ENCODE data around the gene EML3. TPM values are rescaled to one million over a fixed set of nuclear protein-coding genes. Genes with fewer than 3 reads are reported as not detected.
"Not testable (repeated sequence)": the region's sequence is repeated elsewhere in the genome, so short reads cannot be mapped to it uniquely, and the experiment has no call there.

The EML3 gene
- total RNA-seq, 5 donors from 2014 or later (not counting 1 experiment from before 2014, with no cell fraction given) = 160 to 372 (median 328) TPM

DNA sequence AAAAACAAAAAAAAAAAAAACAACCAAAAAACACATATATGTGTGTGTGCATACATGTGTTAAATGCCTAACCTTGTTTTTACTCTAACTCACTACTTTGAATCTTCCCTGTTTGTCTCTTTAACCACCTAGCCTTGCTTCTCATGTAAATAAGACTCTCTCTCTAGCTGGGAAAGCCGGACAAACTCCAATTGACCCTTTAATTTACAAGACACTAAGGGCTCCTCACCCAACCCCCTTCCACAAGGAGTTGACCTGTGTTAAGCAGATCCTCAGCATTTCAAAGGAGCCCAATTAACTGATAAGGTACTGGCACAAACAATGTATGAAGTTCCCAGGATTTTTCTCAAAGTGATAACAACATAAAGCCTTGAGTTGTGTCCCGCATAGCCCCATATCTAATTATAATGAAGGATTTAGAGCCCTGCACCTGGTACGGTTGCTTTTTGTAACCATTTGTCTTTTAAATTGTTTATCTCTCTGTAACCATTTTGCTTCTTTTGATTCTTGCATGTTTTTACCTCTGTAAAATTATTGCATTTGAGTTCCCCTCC, 50.8 kb downstream of the EML3 start:
- DNase-seq; H3K9me3 ChIP-seq; H3K27ac ChIP-seq (ENCODE audit: low read length); H3K4me3 Mint-ChIP-seq; ATAC-seq (replicated peaks in 1 of 4); H3K4me3 ChIP-seq (ENCODE audit: control insufficient read depth in 1 of 2, extremely low read depth in 1 of 2, low read length in 1 of 2); H3K27me3 Mint-ChIP-seq; H3K9me3 Mint-ChIP-seq; H3K27me3 ChIP-seq (replicated peaks in 1 of 2; ENCODE audit: control insufficient read depth in 2 of 2, extremely low read depth in 1 of 2, insufficient read depth in 2 of 2, low read length in 1 of 2): not testable (repeated sequence)
- Mint-ChIP-seq H3K4me1 (peaks cover 44 to 57% (median 51%) of the 10 kb centered on the region in 3 donors), H3K27ac (peak overlapping the region; percentile 18 to 59), H3K36me3 (peaks cover 32% of the 10 kb centered on the region)
- CTCF ChIA-PET = interaction anchor here (0.7 to 5.2 kb wide), 4 partner anchors 8 to 137 kb away, joined by 4 to 63 read pairs (median 12); no protein-coding TSS in a partner anchor
- Histone ChIP-seq H3K36me3 (ENCODE audit: control insufficient read depth in 2 of 2, extremely low read depth in 1 of 2, insufficient read depth in 1 of 2, low read length in 1 of 2) (peaks cover 19 to 66% of the 10 kb centered on the region in 2 donors), H3K4me1 (ENCODE audit: control insufficient read depth in 1 of 2, extremely low read depth in 1 of 2, insufficient read depth in 2 of 2, low read length in 2 of 2) (peaks cover 9 to 43% of the 10 kb centered on the region in 2 experiments)
- WGBS (ENCODE audit: insufficient coverage) = no CpG with 5 or more reads among the region's 3 CpGs
- POLR2A ChIA-PET = interaction anchor here (0.6 kb wide), 2 partner anchors 11 to 107 kb away, joined by 3 read pairs; no protein-coding TSS in a partner anchor

DNA sequence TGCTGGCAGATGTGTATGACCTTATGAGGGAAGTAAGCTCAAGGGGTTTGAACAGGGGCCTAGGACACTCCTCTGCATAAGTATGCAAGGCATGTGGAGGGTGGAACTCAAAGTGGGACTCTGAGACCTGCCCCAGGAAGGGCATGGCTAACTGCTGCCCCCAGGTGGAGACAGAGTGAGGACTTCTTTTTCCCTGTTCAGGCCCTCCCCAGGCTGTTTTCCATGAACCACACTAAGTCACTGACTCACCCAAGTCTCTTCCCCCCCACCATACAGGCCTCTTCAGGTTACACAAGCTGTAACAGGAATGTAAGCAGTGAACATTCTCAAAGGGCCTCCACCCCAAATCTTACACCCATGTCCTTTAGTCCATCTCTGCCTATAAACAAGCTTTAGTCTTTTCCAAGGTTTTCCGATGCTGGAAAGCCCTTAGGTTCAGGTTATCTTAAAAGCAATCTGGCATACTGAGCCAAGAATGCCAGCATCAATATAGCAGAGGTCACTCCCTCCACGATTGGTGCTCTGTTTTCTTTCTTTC, 51.9 kb downstream of the EML3 start:
- WGBS (ENCODE audit: insufficient coverage) = 60% methylated on average over 1 of the region's 2 CpGs
- H3K27ac Mint-ChIP-seq = peak overlapping the region; percentile 86 to 99
- H3K27me3 ChIP-seq (replicated peaks in 1 of 2; ENCODE audit: control insufficient read depth in 2 of 2, extremely low read depth in 1 of 2, insufficient read depth in 2 of 2, low read length in 1 of 2) = no peaks in the 10 kb centered on the region
- ChIA-PET CTCF (interaction anchor here (0.5 to 5.2 kb wide), 23 partner anchors 9 to 194 kb away, joined by 3 to 63 read pairs (median 4); partner anchors contain the start of genes EEF1G (in 2 of the 2), AHNAK (in 1 of the 2) and ZBTB3 (in 1 of the 2)), POLR2A (interaction anchor here (1.2 to 6.5 kb wide), 2 partner anchors 9 to 16 kb away, joined by 4 to 98 read pairs; partner anchors contain the start of gene AHNAK (in 1 of the 2))
- H3K4me3 ChIP-seq (ENCODE audit: control insufficient read depth in 1 of 2, extremely low read depth in 1 of 2, low read length in 1 of 2) = no peak overlapping the region
- no peaks in the 10 kb centered on the region for H3K9me3 Mint-ChIP-seq
- no peak overlapping the region for H3K4me3 Mint-ChIP-seq
- H3K36me3 ChIP-seq (ENCODE audit: control insufficient read depth in 2 of 2, extremely low read depth in 1 of 2, insufficient read depth in 1 of 2, low read length in 1 of 2) = peaks cover 14 to 55% of the 10 kb centered on the region in 2 donors
- peak in 3 of 4 experiments; percentile 14 to 26 (median 25) for ATAC-seq (replicated peaks in 1 of 4)
- H3K4me1 Mint-ChIP-seq = peaks cover 54 to 61% (median 55%) of the 10 kb centered on the region in 3 donors
- H3K36me3 Mint-ChIP-seq = peaks cover 24% of the 10 kb centered on the region
- H3K4me1 ChIP-seq (ENCODE audit: control insufficient read depth in 1 of 2, extremely low read depth in 1 of 2, insufficient read depth in 2 of 2, low read length in 2 of 2) = peaks cover 16 to 54% of the 10 kb centered on the region in 2 experiments
- DNase-seq = peak; percentile 39 to 88 (median 71)
- H3K27me3 Mint-ChIP-seq = no peaks in the 10 kb centered on the region
- H3K9me3 ChIP-seq = no peaks in the 10 kb centered on the region
- H3K27ac ChIP-seq (ENCODE audit: low read length) = no peak overlapping the region

DNA sequence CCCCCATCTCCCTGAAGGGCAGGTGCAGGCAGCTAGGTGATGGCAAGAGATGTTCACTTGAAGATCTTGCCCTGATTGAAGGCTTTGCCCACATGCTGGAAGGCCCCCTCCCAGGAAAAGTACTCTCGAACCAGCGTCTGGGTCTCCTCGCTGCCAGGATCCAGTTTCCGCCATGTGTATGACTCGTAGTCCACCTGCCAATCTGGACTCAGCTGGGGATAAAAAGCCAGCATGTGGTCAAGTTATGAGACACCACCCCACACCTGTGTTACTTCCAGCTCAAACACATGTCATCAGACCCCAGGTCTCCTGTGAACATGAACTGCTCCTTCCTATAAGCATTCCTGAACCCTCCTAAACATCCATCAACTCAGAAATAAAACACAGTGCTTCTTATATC, 52.9 kb downstream of the EML3 start:
- peak overlapping the region in 2 of 3 donors; percentile 21 to 42 for H3K4me3 Mint-ChIP-seq
- ATAC-seq (replicated peaks in 1 of 4) = not testable (repeated sequence)

DNA sequence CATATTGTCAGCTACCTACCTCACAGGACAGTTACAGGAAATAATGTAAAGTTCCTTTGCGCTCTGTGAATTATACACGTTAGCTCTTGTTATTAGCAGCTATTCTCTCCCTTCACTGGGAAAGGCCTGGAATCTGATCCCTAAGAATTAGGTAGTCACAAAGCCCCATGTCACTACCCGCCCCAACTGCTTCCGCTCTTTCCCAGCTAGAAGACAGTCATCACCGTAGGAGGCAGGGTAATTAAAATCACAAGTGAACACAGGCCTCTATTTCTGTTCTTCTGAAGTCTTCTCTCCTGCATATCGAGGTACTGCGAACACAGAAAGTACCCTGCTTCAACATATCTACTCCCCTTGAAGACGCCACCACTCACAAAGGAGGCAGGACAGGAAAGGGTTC, 53.4 kb downstream of the EML3 start:
- Mint-ChIP-seq H3K27ac (peak overlapping the region; percentile 86 to 99), H3K4me1 (peaks cover 65 to 73% (median 69%) of the 10 kb centered on the region in 3 donors), H3K9me3 (no peaks in the 10 kb centered on the region), H3K27me3 (no peaks in the 10 kb centered on the region), H3K36me3 (peaks cover 22% of the 10 kb centered on the region), H3K4me3 (peak overlapping the region in 1 of 3 donors; percentile 42)
- peaks cover 28 to 68% of the 10 kb centered on the region in 2 experiments for H3K4me1 ChIP-seq (ENCODE audit: control insufficient read depth in 1 of 2, extremely low read depth in 1 of 2, insufficient read depth in 2 of 2, low read length in 2 of 2)
- WGBS (ENCODE audit: insufficient coverage) = 66% methylated on average over 7 of the region's 8 CpGs
- CTCF ChIA-PET = interaction anchor here (0.7 to 5.2 kb wide), 13 partner anchors 9 to 166 kb away, joined by 3 to 63 read pairs (median 5); partner anchors contain the start of genes EEF1G (in 2 of the 2) and TUT1 (in 1 of the 2)
- POLR2A ChIA-PET = interaction anchor here (0.6 to 6.5 kb wide), 6 partner anchors 15 to 134 kb away, joined by 3 to 98 read pairs (median 6); partner anchors contain the start of genes AHNAK (in 1 of the 2) and EEF1G (in 1 of the 2)
- H3K27me3 ChIP-seq (replicated peaks in 1 of 2; ENCODE audit: control insufficient read depth in 2 of 2, extremely low read depth in 1 of 2, insufficient read depth in 2 of 2, low read length in 1 of 2) = no peaks in the 10 kb centered on the region
- DNase-seq (no peak), ATAC-seq (replicated peaks in 1 of 4) (no peak)
- H3K4me3 ChIP-seq (ENCODE audit: control insufficient read depth in 1 of 2, extremely low read depth in 1 of 2, low read length in 1 of 2) = no peak overlapping the region
- peaks cover 14 to 45% of the 10 kb centered on the region in 2 donors for H3K36me3 ChIP-seq (ENCODE audit: control insufficient read depth in 2 of 2, extremely low read depth in 1 of 2, insufficient read depth in 1 of 2, low read length in 1 of 2)
- H3K27ac ChIP-seq (ENCODE audit: low read length) = peak overlapping the region; percentile 98
- no peaks in the 10 kb centered on the region for H3K9me3 ChIP-seq

More for the DNA sequence above, 52.9 kb downstream of the EML3 start:
- not testable (repeated sequence) for H3K4me3 ChIP-seq (ENCODE audit: control insufficient read depth in 1 of 2, extremely low read depth in 1 of 2, low read length in 1 of 2); DNase-seq; H3K27me3 ChIP-seq (replicated peaks in 1 of 2; ENCODE audit: control insufficient read depth in 2 of 2, extremely low read depth in 1 of 2, insufficient read depth in 2 of 2, low read length in 1 of 2); H3K9me3 Mint-ChIP-seq; H3K9me3 ChIP-seq; H3K27me3 Mint-ChIP-seq
- Histone ChIP-seq H3K4me1 (ENCODE audit: control insufficient read depth in 1 of 2, extremely low read depth in 1 of 2, insufficient read depth in 2 of 2, low read length in 2 of 2) (peaks cover 24 to 64% of the 10 kb centered on the region in 2 experiments), H3K36me3 (ENCODE audit: control insufficient read depth in 2 of 2, extremely low read depth in 1 of 2, insufficient read depth in 1 of 2, low read length in 1 of 2) (peaks cover 14 to 46% of the 10 kb centered on the region in 2 donors), H3K27ac (ENCODE audit: low read length) (peak overlapping the region; percentile 98)
- Mint-ChIP-seq H3K27ac (peak overlapping the region; percentile 86 to 99), H3K36me3 (peaks cover 22% of the 10 kb centered on the region), H3K4me1 (peaks cover 61 to 68% (median 65%) of the 10 kb centered on the region in 3 donors)
- ChIA-PET POLR2A (interaction anchor here (0.6 to 6.5 kb wide), 4 partner anchors 14 to 54 kb away, joined by 4 to 98 read pairs (median 8); partner anchors contain the start of genes AHNAK (in 1 of the 2) and EEF1G (in 1 of the 2)), CTCF (interaction anchor here (0.9 to 5.2 kb wide), 11 partner anchors 9 to 165 kb away, joined by 3 to 63 read pairs (median 7); partner anchors contain the start of gene EEF1G (in 1 of the 2))
- 94% methylated on average over 5 of the region's 5 CpGs for WGBS (ENCODE audit: insufficient coverage)

DNA sequence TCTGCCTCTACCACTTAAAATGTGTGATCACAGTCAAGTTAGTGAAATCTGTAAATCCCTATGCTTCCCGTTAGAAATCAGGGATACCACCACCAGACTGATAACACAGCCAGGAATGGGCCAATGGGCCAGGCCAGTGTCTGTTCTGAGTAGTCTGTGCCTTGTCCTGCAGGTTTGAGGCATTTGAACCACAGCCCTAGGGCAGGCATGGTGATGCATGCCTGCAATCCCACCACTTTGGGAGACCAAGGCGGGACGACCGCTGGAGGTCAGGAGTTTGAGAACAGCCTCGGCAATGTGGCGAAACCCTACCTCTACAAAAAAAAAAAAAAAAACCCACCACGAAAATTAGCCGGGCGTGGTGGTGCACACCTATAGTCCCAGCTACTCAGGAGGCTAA, 53.9 kb downstream of the EML3 start:
- Mint-ChIP-seq H3K36me3 (peaks cover 19% of the 10 kb centered on the region), H3K27me3 (no peaks in the 10 kb centered on the region), H3K9me3 (no peaks in the 10 kb centered on the region), H3K4me3 (peak overlapping the region in 1 of 3 donors; percentile 82), H3K4me1 (peaks cover 70 to 78% (median 74%) of the 10 kb centered on the region in 3 donors), H3K27ac (peak overlapping the region; percentile 97 to 99)
- H3K9me3 ChIP-seq = no peaks in the 10 kb centered on the region
- POLR2A ChIA-PET = interaction anchor here in 1 of 2 donors (0.6 to 6.5 kb wide), 7 partner anchors 14 to 133 kb away, joined by 3 to 98 read pairs (median 5); partner anchors contain the start of genes AHNAK and EEF1G
- no peaks in the 10 kb centered on the region for H3K27me3 ChIP-seq (replicated peaks in 1 of 2; ENCODE audit: control insufficient read depth in 2 of 2, extremely low read depth in 1 of 2, insufficient read depth in 2 of 2, low read length in 1 of 2)
- H3K4me1 ChIP-seq (ENCODE audit: control insufficient read depth in 1 of 2, extremely low read depth in 1 of 2, insufficient read depth in 2 of 2, low read length in 2 of 2) = peaks cover 34 to 74% of the 10 kb centered on the region in 2 experiments
- peak overlapping the region; percentile 98 for H3K27ac ChIP-seq (ENCODE audit: low read length)
- ATAC-seq (replicated peaks in 1 of 4) (no peak), DNase-seq (no peak)
- WGBS (ENCODE audit: insufficient coverage) = 88% methylated on average over 1 of the region's 9 CpGs
- H3K36me3 ChIP-seq (ENCODE audit: control insufficient read depth in 2 of 2, extremely low read depth in 1 of 2, insufficient read depth in 1 of 2, low read length in 1 of 2) = peaks cover 14 to 40% of the 10 kb centered on the region in 2 donors
- H3K4me3 ChIP-seq (ENCODE audit: control insufficient read depth in 1 of 2, extremely low read depth in 1 of 2, low read length in 1 of 2) = no peak overlapping the region
- CTCF ChIA-PET = interaction anchor here (0.7 to 5.2 kb wide), 10 partner anchors 9 to 166 kb away, joined by 3 to 63 read pairs (median 6); partner anchors contain the start of genes EEF1G (in 1 of the 2) and TUT1 (in 1 of the 2)
